Duodenal mucosa (tissue), 2 donors: Measurements from ENCODE around the gene COLEC11.

ENCODE experiments used
- H3K27ac ChIP-seq: one replicate; pipeline ENCODE4 v1.7.0; 2013; ENCODE audit warnings: low read depth, low read length
- H3K27me3 ChIP-seq, 2 donors: one replicate each; pipeline ENCODE4 v1.7.0; 2013; ENCODE audit warnings: low read length in 2 of 2, control low read depth in 1 of 2; ENCODE audit not compliant: insufficient read depth in 2 of 2, control insufficient read depth in 1 of 2
- H3K36me3 ChIP-seq, 2 donors: one replicate each; pipeline ENCODE4 v1.7.0; 2013; ENCODE audit warnings: low read length in 2 of 2, control low read depth in 1 of 2; ENCODE audit not compliant: insufficient read depth in 2 of 2, control insufficient read depth in 1 of 2
- H3K4me1 ChIP-seq, 2 donors: one replicate each; pipeline ENCODE4 v1.7.0; 2013; ENCODE audit warnings: low read length in 2 of 2, control low read depth in 1 of 2; ENCODE audit not compliant: insufficient read depth in 2 of 2, control insufficient read depth in 1 of 2
- H3K4me3 ChIP-seq, 2 donors: one replicate each; pipeline ENCODE4 v1.7.0; 2013; ENCODE audit warnings: low read length in 2 of 2, low read depth in 1 of 2
- H3K9ac ChIP-seq, 2 donors: one replicate each; pipeline ENCODE4 v1.7.0; 2013; ENCODE audit warnings: low read length in 2 of 2, low read depth in 1 of 2
- H3K9me3 ChIP-seq, 2 donors: one replicate each; pipeline ENCODE4 v1.7.0; 2013; ENCODE audit warnings: low read length in 2 of 2, control low read depth in 1 of 2; ENCODE audit not compliant: control insufficient read depth in 1 of 2

COLEC11 gene

DNA sequence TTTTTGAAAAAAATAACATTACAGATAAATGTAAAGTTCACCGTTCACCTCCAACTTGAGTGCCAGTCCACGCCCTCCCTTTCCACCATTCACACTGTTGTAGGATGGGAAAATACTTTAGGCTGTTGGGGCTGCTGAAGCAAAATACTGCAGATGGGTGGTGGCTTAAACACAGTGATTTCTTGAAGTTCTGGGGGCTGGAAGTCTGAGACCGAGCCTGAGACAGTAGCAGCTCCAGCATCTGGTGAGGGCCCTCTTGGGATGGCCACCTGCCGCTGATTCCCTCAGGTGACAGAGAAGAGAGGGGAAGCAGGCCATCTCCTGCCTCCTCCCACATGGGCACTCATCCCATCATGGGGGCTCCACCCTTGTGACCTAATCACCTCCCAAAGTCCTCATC is 80.8 kb downstream of the COLEC11 start:
- no peaks in the 10 kb centered on the region for H3K27me3 ChIP-seq
- no peaks in the 10 kb centered on the region for H3K36me3 ChIP-seq
- H3K4me3 ChIP-seq = no peak overlapping the region
- H3K4me1 ChIP-seq = no peaks in the 10 kb centered on the region
- H3K9ac ChIP-seq = no peak overlapping the region
- H3K27ac ChIP-seq = no peak overlapping the region
- H3K9me3 ChIP-seq = no peaks in the 10 kb centered on the region

DNA sequence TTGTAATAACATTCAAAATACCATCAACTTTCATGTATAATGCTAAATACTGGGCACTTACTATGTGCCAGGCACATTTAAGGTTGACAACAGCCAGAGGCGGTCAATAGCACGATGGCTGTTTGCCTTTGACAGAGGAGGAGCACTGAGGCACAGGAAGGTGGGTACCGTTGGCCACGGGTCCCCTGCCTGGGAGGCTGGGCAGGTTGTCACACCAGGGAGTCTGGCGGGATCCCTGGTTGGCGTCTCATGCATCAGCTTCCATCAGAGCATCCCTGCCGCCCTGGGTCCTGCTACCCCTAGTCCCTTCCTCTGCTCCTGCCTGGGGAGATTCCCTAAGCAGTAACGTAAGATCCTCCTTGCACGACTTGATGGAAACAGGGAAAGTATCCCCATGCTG is 82.5 kb downstream of the COLEC11 start:
- Histone ChIP-seq H3K36me3 (no peaks in the 10 kb centered on the region), H3K27ac (no peak overlapping the region), H3K9me3 (no peaks in the 10 kb centered on the region), H3K4me1 (no peaks in the 10 kb centered on the region), H3K27me3 (no peaks in the 10 kb centered on the region), H3K9ac (no peak overlapping the region), H3K4me3 (no peak overlapping the region)

DNA sequence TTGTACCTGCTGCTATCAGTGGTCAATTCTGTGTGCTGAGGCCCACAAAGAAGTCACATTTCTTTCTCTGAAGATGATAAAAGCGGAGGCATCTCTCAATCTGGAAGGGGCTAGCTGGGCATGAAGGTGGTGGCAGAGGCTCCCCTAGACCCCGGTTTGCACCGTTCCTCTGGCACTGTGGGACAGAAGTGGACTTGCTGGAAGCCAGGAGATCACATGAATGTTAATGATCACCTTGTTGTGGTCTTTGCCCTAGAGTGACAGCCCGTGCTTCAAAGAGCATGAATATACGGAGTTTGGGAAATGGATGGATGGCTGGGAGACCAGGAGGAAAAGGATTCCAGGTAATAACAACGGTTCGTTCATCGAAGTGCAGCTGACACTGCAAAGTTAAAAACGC is 83.3 kb downstream of the COLEC11 start:
- no peaks in the 10 kb centered on the region for H3K36me3 ChIP-seq
- H3K27me3 ChIP-seq = no peaks in the 10 kb centered on the region
- no peaks in the 10 kb centered on the region for H3K4me1 ChIP-seq
- H3K4me3 ChIP-seq = no peak overlapping the region
- H3K27ac ChIP-seq = no peak overlapping the region
- H3K9ac ChIP-seq = no peak overlapping the region
- H3K9me3 ChIP-seq = no peaks in the 10 kb centered on the region

DNA sequence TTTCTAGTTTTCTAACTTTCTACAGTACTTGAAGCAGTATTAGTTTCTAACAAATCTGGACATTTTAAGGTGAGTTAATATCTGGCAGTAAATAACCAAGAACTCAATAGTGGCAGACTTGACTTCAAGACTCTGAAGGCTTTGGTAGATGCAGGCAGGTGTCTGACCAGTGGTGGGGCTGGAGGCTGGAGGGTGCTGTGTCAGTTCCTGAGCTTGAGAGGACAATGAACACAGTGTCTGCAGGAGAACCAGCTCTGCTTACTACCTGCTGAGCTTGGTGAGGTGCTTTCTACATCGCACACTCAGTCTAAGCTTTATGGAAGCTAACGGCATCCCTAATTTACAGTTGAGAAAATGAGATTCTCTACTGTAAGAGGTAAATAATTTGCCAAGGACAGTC is 84.3 kb downstream of the COLEC11 start:
- no peak overlapping the region for H3K4me3 ChIP-seq

DNA sequence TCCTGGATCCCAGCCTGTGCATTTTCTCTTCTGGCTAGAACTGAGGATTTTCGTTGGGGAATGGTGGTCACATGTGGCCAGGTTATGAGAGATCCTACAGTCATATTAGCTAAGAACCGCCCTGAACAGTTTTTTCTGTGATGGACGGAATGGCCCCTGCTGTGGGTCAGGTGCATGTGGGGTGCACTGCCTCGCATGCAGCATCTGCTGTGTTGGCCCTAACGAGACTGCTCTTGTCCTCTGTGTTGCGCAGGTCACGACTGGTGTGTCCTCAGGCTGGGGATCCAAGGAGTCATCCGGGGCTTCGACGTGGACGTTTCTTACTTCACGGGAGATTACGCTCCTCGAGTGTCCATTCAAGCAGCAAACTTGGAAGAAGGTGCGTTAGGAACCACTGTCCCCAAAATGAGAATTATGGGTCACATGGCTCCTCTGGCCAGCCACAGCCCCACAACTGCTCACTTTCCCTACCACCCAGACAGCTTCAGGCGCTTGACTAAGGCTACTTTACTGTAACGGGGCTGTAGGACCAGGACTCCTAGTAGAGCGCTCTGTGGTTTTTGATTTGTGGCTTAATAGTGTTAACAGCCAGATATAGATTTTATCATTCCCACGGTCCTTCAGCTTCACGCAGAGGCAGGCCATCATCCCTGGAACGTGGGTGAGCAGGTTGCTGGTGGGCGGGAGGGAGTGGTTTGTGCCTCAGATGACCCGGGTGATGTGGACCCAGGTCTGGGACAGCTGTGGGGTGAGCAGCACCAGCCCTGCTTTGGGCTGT is 84.9 kb downstream of the COLEC11 start:
- Histone ChIP-seq H3K36me3 (no peaks in the 10 kb centered on the region), H3K27me3 (no peaks in the 10 kb centered on the region), H3K27ac (no peak overlapping the region), H3K9me3 (no peaks in the 10 kb centered on the region), H3K4me1 (no peaks in the 10 kb centered on the region), H3K4me3 (no peak overlapping the region), H3K9ac (no peak overlapping the region)

More for the DNA sequence above, 84.3 kb downstream of the COLEC11 start:
- H3K9me3 ChIP-seq = no peaks in the 10 kb centered on the region
- no peak overlapping the region for H3K27ac ChIP-seq
- H3K4me1 ChIP-seq = no peaks in the 10 kb centered on the region
- no peaks in the 10 kb centered on the region for H3K36me3 ChIP-seq
- no peak overlapping the region for H3K9ac ChIP-seq
- no peaks in the 10 kb centered on the region for H3K27me3 ChIP-seq

DNA sequence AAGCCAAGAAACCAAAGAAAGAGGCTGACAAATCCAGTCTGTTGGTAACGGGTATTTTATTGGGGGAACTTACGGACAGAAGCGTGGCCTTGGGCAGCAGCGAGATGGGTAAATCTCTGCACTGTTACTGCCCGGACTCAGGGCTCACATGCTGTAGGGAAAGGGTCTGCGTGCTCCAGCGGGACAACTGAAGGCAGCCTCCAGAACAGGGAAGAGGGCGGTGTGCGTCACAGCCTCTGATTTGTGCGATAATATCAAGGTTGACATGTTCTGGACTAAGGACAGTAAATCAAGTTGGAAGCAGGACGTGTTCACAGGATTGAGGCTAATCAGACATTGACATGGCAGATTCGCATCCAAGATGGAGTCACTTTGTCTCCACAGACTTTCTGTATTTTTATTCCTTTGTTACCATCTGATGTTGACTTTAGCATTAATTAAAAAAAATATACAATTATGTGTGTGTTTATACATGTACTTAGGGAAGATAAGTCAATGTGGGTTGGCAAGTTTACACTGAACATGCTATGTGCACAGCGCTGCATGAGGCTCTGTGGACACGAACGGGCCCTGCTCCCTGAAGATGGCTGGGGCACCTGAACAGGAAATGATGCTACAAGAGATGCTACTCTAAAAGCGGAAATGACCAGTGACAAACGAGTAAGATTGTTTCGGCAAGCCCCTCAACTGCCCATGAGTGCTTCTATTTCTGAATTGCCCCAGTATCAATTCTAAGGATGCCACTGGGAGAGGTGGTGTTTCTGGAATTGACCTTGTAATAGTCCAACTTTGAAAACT is 85.8 kb downstream of the COLEC11 start:
- Histone ChIP-seq H3K4me3 (no peak overlapping the region), H3K9me3 (no peaks in the 10 kb centered on the region)

DNA sequence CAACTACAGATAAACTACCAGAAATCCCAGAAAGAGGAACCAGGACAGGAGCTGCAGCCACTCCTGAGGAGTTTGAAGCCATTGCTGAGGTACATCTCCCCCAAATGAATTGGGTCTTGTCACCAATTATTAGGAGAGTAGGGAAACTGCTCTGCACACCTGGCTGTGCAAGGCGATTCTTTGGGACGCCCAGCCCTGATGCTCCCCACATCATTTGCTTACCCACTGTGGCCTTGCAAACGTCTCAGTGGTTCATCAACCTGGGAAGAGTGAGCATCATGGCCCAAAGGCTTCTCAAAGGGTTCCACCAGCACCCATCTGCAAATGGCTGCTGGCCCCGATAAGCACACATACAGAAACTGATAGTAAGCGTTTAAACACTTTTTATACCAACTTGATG is 86.7 kb downstream of the COLEC11 start:
- H3K27ac ChIP-seq = no peak overlapping the region
- H3K36me3 ChIP-seq = no peaks in the 10 kb centered on the region
- no peak overlapping the region for H3K9ac ChIP-seq
- no peaks in the 10 kb centered on the region for H3K4me1 ChIP-seq
- no peaks in the 10 kb centered on the region for H3K27me3 ChIP-seq
- H3K9me3 ChIP-seq = no peaks in the 10 kb centered on the region
- H3K4me3 ChIP-seq = no peak overlapping the region

More for the DNA sequence above, 85.8 kb downstream of the COLEC11 start:
- H3K36me3 ChIP-seq = no peaks in the 10 kb centered on the region
- no peak overlapping the region for H3K9ac ChIP-seq
- H3K4me1 ChIP-seq = no peaks in the 10 kb centered on the region
- no peaks in the 10 kb centered on the region for H3K27me3 ChIP-seq
- H3K27ac ChIP-seq = no peak overlapping the region

DNA sequence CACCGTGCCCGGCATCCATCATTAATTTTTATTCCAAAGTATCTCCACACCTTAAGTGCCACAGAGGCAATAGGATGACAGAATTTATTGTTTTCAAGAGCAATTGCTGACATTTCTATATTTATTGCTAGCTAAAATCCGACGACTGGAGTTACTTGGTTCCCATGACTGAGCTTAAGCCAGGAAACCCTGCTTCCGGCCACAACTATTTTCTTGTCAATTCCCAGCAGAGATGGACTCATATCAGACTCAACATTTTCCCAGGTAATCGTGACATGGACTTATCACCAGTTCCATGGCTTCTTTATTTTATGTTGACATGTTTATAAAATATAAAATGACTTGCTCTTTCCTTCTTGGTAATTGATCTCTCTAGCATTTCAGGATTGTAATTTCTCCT is 87.9 kb downstream of the COLEC11 start:
- Histone ChIP-seq H3K27me3 (no peaks in the 10 kb centered on the region), H3K36me3 (no peaks in the 10 kb centered on the region), H3K9me3 (no peaks in the 10 kb centered on the region), H3K4me3 (no peak overlapping the region), H3K27ac (no peak overlapping the region), H3K4me1 (no peaks in the 10 kb centered on the region), H3K9ac (no peak overlapping the region)

DNA sequence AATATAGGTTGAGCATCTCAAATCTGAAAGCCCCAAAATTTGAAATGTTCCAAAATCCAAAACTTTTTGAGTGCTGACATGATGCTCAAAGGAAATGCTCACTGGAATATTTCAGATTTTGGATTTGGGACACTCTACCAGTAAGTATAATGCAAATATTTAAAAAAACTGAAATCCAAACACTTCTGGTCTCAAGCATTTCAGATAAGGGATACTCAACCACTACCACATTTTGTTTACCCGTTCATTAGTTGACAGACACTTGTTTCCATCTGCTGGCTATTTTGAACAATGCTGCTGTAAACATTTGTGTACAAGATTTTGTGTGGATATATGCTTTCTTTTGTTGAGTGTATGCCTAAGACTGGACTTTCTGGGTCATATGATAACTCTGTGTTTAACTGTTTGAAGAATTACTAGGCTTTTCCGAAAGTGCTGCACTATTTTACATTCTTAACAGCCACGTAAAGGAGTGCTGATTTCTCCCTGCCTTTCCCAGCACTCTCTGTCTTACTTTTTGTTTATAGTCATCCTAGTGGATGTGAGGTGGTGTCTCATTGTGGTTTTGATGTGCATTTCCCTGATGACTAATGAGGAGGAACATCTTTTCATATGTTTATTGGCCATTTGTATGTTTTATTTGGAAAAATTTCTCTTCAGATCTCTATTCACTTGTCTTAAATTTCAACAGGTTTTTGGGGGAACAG is 89.0 kb downstream of the COLEC11 start:
- no peaks in the 10 kb centered on the region for H3K9me3 ChIP-seq
- H3K27ac ChIP-seq = no peak overlapping the region
- H3K9ac ChIP-seq = no peak overlapping the region
- H3K36me3 ChIP-seq = no peaks in the 10 kb centered on the region
- no peaks in the 10 kb centered on the region for H3K4me1 ChIP-seq
- no peaks in the 10 kb centered on the region for H3K27me3 ChIP-seq
- H3K4me3 ChIP-seq = no peak overlapping the region
